Stomach (tissue), 4 donors: ENCODE measurements around the gene PDIA5.

Source experiments
- EP300 ChIP-seq: sonication (generic); formaldehyde crosslinking; IDR thresholded peaks from one replicate; pipeline ENCODE4 v1.6.1; 2017; ENCODE audit warnings: antibody characterized with exemption
- POLR2A ChIP-seq, 4 donors: fragments of 450-650 bp; IDR thresholded peaks; one replicate each; pipeline ENCODE4 v1.6.1; 2016; ENCODE audit warnings: antibody characterized with exemption in 4 of 4, control low read depth in 2 of 4, mild to moderate bottlenecking in 1 of 4, moderate library complexity in 1 of 4
- POLR2AphosphoS5 ChIP-seq, 3 donors: sonication (generic); formaldehyde crosslinking; IDR thresholded peaks; one replicate each; pipeline ENCODE4 v1.6.1; 2016; ENCODE audit warnings: antibody characterized with exemption in 3 of 3
- TF ChIP-seq, protein P1 (sequence below), 7 experiments: fragments of 450-650 bp in 4 of 7; fragments of 200-600 bp in 3 of 7; sonication (generic) in 3 of 7; IDR thresholded peaks; one replicate each; pipeline ENCODE4 v1.5.1; 2016 to 2019; ENCODE audit warnings: antibody characterized with exemption in 7 of 7, control low read depth in 2 of 7, mild to moderate bottlenecking in 1 of 7

DNA sequence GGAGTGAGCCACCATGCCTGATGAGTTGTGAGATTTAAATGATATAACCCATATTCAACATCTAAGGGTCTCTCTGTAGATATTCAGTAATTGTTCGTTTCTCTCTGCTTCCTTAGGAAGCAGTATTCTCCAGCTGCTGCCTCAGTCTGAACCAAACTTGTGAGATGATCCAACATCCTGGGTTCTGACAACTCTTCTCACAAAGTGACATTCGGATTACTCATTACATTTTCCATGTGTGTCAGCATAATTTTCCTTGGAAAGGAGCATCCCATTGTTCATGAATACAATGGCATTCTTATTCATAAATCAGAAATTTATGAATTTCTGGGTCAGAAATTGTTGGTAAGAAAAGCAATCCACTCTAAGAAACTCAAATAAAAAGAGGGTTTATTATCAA lies 119.9 kb downstream of the PDIA5 start:
- TF ChIP-seq, protein P1, sequence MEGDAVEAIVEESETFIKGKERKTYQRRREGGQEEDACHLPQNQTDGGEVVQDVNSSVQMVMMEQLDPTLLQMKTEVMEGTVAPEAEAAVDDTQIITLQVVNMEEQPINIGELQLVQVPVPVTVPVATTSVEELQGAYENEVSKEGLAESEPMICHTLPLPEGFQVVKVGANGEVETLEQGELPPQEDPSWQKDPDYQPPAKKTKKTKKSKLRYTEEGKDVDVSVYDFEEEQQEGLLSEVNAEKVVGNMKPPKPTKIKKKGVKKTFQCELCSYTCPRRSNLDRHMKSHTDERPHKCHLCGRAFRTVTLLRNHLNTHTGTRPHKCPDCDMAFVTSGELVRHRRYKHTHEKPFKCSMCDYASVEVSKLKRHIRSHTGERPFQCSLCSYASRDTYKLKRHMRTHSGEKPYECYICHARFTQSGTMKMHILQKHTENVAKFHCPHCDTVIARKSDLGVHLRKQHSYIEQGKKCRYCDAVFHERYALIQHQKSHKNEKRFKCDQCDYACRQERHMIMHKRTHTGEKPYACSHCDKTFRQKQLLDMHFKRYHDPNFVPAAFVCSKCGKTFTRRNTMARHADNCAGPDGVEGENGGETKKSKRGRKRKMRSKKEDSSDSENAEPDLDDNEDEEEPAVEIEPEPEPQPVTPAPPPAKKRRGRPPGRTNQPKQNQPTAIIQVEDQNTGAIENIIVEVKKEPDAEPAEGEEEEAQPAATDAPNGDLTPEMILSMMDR (IDR thresholded peaks at IDR 0.05): no peak
- TF ChIP-seq POLR2A (IDR thresholded peaks at IDR 0.05): no peak
- no peak for TF ChIP-seq EP300
- TF ChIP-seq POLR2AphosphoS5 (IDR thresholded peaks at IDR 0.05): no peak
